ENCODE measurements around the gene EML6.
A peak's percentile ranks its signal among the peaks of the same experiment; 100 is the strongest.
"Not testable (repeated sequence)": the region's sequence is repeated elsewhere in the genome, so short reads cannot be mapped to it uniquely, and the experiment has no call there.

Gene EML6

DNA sequence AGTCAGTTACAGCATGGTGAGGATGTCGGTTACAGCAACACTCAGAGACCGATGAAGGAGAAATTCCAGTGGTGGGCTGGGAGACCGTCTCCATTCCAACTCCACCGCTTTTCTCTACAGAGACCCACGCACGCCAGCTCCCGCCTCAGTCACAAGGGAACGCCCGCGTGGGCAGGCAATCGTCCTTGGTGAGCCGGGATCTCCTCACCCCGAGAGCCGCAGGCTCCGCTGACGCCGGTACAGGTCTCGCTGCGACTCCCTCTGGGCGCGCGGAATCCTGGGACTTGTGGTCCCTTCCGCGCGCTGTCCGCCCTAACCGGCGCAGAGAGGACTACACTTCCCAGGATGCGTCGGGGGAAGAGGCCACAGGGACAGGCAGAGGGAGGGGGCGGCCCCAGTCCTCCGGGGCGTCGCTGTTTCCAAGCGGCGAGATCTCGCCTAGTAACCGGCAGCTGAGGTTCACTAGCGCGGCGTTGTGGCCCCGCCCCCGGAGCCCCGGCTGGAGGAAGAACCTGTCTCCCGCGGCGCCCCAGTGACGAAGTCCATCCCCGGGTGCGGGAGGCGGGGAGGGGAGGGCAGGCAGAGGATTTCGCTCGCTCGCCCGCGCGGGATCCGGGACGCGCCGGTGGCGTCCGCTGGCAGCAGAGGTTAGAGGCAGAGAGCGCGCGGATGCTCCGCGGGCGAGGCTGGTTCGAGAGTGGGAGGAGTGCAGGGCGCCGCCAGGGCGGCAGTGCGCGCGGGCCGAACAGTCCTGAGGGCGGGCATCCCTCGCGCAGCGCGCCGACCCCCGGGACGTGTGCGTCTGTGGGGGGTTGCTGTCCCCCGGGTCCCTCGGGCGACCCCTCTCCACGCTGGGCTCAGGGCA is at the start of gene EML6:
Gene EML6, plus strand, starts transcription at position 532 of the 865 bp plus-strand sequence. CDS start 1,400 bp downstream, outside the sequence.
- peak; percentile 100 for DNase-seq

GRCh38 chr2:54675281-54675680 is 48.2 kb upstream of the EML6 start:
- no peak for DNase-seq

- no peak for DNase-seq
Observed at GRCh38 chr2:54675738-54676137, 47.7 kb upstream of the EML6 start.

- DNase-seq = no peak
Observed at GRCh38 chr2:54676656-54677055, 46.8 kb upstream of the EML6 start.

- DNase-seq = peak; percentile 16
Observed at GRCh38 chr2:54677476-54678265, 45.8 kb upstream of the EML6 start.

DNA sequence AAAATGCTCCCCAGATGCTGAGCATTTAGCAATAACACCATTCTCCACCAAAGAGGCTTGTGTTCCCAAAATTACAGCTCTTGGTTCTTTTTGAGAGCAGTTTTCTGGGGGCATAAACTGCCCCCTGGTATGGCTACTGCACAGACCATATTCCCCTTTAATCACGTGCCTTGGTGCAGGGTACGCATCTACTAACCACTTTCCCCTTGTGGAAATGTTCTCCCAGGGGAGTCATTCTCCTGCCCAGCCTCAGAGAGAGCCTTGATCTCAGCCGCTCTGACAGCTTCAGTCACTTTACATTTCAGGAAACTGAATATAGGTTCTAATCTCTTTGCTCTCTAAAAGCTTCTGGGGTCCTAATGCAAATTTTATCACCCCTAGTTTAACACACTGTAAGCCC is 44.7 kb upstream of the EML6 start:
- no peak for DNase-seq

- no peak for DNase-seq
Observed at GRCh38 chr2:54680397-54681041, 42.9 kb upstream of the EML6 start.

DNA sequence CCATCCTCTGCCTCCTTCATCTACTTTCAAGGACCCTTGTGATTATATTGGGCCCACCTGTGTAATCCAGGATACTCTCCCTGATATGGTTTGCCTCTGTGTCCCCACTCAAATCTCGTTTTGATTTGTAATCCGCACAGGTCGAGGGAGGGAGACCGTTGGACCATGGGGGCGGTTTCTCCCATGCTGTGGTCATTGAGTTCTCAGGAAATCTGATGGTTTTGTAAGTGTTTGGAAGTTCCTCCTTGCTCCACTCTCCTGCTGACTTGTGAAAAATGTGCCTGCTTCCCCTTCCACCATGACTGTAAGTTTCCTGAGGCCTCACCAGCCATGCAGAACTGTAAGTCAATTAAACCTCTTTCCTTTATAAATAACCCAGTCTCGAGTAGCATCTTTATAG is 42.0 kb upstream of the EML6 start:
- no peak for DNase-seq

DNA sequence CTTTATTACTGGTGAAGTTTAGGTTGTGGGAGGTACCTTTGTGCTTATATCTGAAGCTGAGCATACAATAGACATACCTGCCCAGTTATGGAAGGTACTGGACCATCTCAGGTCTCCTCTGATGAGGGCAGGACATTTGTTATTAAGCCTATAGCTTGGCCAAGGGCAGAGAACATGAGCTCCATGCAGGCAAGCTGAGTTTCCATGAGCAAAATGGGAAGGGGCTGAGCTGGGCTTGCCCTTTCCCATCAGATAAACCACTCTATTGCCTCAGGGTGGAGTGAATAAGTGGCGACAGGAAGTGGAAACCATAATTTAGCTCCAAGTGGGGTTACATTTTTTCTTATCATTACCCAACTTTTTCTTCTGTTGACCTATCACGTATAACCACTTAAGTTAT is 39.9 kb upstream of the EML6 start:
- no peak for DNase-seq

DNA sequence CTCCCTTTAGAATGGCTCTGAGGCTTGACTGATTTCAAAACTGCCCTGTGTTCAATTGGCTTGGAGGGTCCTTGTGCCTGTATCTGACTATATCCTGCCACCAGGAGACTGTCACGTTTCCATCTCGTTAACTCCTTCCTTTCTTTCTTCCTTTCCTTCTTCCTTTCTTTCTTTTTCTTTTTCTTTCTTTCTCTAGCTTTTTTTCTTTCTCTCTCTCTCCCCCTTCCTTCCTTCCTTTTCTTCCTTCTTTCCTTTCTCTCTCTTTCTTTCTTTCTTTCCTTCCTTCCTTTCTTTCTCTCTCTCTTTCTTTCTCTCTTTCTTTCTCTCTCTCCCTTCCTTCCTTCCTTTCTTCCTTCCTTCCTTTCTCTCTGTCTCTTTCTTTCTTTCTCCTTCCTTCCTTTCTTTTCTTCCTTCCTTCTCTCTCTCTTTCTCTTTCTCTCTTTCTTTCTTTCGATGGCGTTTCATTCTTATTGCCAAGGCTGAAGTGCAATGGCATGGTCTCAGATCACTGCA is 38.1 kb upstream of the EML6 start:
- no peak for DNase-seq

- DNase-seq = no peak
Observed at GRCh38 chr2:54687595-54688152, 35.8 kb upstream of the EML6 start.

DNA sequence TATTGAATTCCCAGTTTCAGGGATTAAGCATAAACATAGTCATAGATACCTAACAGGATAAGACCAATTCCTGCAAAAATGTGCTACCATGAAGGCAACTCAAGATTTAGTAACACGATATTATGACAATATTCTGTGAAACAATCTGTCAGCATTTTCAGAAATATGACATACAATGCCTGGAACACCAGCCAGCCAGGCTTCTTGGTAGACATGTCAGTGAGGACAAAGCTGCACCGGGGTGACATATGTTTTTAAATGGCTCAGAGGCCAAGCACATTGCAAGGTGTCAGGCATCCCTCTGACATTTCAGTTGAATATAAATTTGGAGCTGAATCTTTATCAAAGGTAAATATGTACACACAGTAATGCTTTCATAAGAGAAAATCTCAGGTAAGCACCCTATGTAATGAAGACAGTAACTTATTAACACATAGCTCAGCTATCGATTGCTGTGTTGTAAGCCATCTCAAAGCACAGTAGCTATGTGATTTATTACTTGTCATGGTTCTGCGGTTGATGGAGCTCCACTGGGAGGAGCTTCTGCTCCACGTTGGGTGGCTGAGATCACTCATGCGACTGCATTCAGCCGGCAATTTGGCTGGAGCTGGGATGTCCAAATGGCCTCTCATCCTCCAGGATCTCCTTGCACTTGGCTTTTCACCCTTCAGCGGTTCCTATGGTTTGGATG is 31.9 kb upstream of the EML6 start:
- DNase-seq = peak; percentile 23

- no peak for DNase-seq
Observed at GRCh38 chr2:54692556-54692955, 30.9 kb upstream of the EML6 start.

DNA sequence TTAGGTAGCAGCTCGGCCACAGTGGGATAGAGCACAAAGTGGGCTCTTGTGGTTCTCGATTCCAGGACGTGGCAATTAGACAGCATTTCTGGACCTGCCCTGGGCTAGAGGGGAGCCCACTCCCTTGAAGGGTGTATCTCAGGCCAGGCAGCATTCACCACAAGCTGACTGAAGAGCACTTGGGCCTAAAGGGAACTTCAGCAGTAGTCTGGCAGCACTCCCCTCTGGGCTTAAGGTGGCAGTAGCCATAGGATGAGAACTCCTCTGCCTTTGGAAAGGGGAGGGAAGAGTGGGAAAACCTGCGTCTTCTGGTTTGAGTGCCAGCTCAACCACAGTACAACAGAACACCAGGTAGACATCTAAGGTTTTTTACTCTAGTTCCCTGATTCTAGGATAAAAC is 28.1 kb upstream of the EML6 start:
- DNase-seq = no peak

- no peak for DNase-seq
Observed at GRCh38 chr2:54697934-54698333, 25.5 kb upstream of the EML6 start.

GRCh38 chr2:54698926-54699325 is 24.5 kb upstream of the EML6 start:
- DNase-seq = not testable (repeated sequence)

DNA sequence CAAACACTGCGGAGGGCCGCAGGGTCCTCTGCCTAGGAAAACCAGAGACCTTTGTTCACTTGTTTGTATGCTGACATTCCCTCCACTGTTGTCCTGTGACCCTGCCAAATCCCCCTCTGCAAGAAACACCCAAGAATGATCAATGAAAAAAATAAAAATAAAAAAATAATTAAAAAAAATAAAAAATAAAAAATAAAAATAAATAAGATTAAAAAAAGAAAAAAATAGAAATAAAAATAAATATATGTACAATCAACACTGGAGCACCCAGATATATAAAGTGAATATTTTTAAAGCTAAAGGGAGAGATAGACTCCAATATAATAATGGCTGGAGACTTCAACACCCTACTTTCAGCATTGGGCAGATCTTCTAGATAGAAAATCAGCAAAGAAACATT is 23.8 kb upstream of the EML6 start:
- no peak for DNase-seq

- no peak for DNase-seq
Observed at GRCh38 chr2:54701029-54701428, 22.4 kb upstream of the EML6 start.

DNA sequence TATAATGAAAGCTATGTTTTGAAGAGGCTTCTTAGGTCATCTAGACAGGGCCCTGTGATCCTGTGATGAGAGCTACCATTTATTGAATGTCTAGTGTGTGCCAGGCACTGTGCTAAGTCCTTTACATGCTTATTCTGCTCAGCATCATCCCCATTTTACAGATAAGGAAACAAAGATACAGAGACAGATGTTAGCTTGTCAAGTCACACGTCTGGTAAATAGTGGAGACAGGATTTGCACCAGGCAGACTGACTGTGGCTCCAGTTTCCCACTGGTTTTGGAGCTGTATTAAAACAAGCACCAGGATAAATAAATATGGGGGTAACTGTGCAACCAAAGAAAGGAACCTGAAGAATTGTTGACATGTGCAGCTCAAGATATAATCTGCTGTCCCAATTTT is 19.2 kb upstream of the EML6 start:
- DNase-seq = no peak

- DNase-seq = peak; percentile 84
Observed at GRCh38 chr2:54704688-54705605, 18.5 kb upstream of the EML6 start.

- no peak for DNase-seq
Observed at GRCh38 chr2:54706622-54707021, 16.8 kb upstream of the EML6 start.
